Measurements from ENCODE around the gene LIN9.
"Not testable (repeated sequence)": the region's sequence is repeated elsewhere in the genome, so short reads cannot be mapped to it uniquely, and the experiment has no call there.

Gene LIN9

DNA sequence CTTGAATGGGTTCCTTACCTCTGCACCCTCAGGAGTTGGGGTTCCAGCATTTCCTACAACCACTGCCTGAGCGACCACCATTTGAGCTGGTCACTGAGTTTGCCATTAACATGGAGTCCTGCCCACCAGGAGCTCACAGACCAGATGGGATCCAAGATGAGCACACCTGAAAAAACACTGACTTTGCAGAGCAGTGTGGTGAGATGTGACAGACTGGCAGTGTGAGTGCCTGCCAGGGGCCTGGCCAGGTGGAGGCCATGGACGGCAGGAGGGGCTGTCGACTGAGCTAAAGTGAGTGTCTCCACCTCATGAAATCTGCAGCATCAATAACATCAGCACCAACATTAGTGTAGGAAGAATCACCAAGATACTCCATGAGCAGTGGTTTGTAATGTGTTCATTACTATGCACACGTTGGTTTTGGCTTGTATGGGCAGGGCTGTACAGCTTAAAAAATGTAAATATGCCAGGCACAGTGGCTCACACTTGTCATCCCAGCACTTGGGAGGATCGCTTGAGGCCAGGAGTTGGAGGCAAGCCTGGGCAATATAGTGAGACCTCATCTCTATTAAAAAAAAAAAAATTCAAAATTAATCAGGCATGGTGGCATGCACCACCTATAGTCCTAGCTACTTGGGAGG, 97.7 kb downstream of the LIN9 start:
- no peak for DNase-seq (ENCODE audit: low read depth)

DNA sequence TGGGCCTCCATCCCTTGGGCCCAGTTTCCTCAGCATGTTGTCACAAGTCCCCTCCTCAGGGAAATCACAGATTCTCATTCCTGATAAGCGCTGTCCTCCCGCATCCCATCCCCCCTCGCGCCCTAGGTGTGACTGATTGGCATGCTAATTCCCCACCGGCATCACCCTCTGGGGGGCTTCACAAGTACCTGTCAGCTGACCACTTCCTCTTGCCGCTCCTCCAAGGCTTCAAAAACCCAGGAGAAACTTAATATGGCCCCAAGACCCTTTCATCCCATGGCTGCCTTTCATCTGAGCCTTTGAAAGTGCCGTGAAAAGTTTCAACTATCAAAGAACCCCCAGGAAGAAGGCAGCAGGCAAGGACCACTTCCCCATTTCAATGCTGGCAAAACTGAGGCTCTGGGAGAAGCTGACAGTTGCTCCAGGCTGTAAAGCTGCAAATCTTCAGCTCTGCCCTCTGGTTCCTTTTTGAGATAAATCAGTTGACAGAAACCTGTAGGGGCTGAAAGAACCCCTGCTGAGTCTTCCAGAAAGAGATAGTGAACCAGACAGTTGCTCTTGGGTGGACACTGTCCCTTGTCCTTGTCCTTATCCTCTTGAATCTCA, 98.3 kb downstream of the LIN9 start:
- DNase-seq (ENCODE audit: low read depth) = no peak

- no peak for DNase-seq (ENCODE audit: low read depth)
These were observed 99.5 kb downstream of the LIN9 start for GRCh38 chr1:226209307-226210059.

DNA sequence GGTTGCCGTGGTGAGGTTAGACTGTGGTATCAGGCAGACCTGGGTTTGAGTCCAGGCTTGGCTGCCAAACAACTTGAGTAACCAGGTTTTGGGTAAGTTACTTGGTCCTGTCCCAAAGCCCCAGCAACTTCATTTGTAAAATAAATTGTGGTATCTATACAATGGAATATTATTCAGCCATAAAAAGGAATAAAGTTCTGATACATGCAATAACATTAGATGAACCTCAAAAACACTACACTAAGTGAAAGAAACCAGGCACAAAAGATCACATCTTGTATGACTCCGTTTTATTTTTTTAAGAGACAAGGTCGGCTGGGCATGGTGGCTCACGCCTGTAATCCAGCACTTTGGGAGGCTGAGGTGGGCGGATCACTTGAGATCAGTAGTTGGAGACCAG, 101.9 kb downstream of the LIN9 start:
- DNase-seq (ENCODE audit: low read depth) = no peak

DNA sequence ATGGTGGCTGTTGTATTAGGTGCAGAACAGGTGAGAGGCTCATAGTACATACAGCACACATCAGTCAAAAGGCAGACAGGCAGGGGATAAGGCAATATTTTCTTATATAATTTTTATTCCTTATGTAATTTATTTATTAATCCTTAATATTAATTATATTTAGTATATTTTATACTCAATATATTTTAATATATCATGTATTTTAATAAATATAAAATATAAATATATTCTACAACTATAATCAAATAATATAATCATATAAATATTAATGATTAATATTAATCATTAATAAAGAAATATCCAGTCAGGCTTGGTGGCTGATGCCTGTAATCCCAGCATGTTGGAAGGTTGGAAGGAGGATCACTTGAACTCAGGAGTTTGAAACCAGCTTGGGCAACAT, 104.8 kb downstream of the LIN9 start:
- DNase-seq (ENCODE audit: low read depth) = no peak

DNA sequence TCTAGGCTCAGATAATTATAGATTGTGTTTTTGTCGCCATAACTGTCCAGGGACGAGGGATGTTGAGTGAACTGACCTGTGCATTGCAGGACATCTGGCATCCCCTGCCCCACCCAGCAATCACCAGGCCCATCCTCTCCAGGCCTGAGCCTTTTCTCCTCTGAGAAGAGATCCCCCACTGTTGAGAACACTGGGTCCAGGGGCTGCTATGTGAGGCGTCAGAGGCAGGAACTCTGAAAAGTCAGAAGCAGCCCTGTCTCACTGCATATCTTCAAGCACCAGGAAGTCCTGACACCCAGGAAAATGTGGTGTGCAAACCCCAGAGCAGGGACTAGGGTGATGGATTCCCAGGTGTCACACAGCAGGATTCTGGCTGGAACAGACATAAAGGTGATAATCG, 105.3 kb downstream of the LIN9 start:
- no peak for DNase-seq (ENCODE audit: low read depth)

- no peak for DNase-seq (ENCODE audit: low read depth)
These were observed 105.7 kb downstream of the LIN9 start for GRCh38 chr1:226203240-226203639.

GRCh38 chr1:226202666-226203065, 106.3 kb downstream of the LIN9 start:
- not testable (repeated sequence) for DNase-seq (ENCODE audit: low read depth)

GRCh38 chr1:226202246-226202645, 106.7 kb downstream of the LIN9 start:
- DNase-seq (ENCODE audit: low read depth) = no peak

DNA sequence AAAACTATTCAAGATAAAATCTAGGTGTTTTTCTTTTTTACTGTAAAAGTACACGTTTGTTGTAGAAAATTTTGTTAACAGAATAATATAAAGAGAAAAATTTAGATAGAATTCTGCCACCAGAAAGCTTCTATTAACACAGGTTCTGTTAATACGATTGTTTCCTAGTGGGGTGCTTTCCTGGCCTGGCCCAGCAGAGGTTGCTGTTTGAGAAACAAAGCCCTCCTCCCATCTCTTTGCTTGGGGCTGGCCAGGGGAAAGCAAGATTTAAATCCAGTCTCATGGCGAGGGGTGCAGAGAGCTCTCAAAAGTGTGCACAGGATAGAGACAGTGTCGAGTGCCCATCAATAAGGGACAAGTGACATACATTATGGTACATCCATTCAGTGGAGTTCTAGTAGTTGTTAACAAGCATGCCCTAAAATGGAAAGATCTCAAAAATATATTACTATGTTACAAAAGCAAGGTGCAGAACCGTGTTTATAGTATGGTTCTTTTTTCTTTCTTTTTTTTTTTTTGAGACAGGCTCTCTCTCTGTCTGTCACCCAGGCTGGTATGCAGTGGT, 107.9 kb downstream of the LIN9 start:
- peak; percentile 19 for DNase-seq (ENCODE audit: low read depth)

- DNase-seq (ENCODE audit: low read depth) = no peak
These were observed 109.0 kb downstream of the LIN9 start for GRCh38 chr1:226199971-226200370.

DNA sequence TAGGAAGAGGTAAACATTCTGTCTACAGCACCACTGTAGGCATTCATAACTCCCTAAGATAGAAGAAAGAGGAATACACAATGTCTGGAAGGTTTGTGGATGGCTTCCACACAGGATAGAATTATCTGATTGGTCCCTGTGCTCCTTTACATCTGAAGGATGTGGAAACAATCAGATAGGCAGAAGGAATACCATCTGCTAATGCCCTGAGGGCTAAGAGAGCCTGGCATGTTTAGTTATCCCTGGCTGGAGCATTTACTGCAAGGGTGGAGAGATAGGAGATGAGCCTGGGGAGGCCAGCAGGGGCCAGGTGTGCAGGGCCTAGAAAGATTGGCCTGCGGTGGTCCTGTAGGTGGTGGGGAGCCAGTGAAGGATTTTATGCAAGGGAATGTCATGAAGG, 113.8 kb downstream of the LIN9 start:
- DNase-seq (ENCODE audit: low read depth) = no peak

GRCh38 chr1:226187380-226187779, 121.6 kb downstream of the LIN9 start:
- no peak for DNase-seq (ENCODE audit: low read depth)

DNA sequence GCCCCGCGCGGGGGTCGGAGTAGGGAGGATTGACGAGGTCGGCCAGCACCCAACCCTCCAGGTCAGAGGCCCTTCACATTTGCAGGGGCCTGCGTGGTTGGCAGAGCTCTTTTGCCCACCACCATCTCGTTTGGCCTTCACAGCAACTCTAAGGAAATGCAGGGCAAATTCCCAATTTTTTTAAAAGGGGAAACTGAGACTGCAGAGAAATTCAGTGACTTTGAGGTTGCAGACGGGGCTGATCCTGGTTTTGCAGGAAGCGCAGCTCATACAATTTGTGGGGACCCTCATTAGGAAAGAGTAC, 122.0 kb downstream of the LIN9 start:
- no peak for DNase-seq (ENCODE audit: low read depth)

DNA sequence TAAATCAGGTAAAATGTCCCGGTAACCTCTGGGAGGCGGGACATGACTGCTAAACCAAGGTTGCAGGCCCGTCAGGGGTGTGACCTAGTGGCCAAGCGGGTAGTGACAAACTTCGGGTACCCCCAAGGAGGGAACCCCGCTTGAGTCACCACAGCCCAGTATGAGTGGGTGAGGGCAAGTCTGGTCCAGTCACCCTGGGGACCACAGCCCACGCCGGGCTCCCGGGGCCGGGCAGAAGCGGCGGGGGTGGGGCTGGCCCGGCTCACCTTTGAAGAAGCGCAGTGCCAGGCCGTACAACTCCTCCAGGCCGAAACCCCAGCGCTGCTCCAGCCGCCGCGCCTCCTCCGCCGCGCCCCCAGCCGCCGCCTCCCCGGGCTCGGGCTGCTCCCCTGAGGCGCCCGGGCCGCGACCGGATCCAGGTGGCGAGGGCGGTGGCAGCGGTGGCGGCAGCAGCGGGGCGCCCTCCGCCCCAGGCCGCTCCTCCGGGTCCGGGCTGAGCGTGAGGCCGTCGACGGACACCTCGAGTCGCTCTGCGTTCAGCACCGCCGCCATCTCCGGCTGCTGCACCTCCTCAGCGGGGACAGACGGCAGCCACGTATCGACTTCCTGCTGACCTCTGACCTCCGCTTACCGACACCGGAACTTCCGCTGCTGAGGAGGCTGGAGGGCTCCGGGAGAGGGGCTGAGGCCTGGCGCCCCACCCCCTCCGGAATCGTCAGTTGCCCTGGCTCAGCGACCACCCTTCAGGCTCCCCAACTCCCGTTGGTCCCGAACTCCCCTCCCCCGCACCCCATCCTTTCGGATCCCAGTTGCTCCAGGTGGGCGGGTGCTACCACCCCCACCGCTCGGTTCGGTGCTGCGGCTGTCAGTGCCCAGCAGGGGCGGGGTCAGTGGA, 122.6 kb downstream of the LIN9 start, which contains the start of gene ACBD3:
Gene ACBD3 (minus strand): TSS at position 618 of the 895 bp plus-strand sequence. CDS start 66 bp downstream, at position 552.
- DNase-seq (ENCODE audit: low read depth) = peak; percentile 81

DNA sequence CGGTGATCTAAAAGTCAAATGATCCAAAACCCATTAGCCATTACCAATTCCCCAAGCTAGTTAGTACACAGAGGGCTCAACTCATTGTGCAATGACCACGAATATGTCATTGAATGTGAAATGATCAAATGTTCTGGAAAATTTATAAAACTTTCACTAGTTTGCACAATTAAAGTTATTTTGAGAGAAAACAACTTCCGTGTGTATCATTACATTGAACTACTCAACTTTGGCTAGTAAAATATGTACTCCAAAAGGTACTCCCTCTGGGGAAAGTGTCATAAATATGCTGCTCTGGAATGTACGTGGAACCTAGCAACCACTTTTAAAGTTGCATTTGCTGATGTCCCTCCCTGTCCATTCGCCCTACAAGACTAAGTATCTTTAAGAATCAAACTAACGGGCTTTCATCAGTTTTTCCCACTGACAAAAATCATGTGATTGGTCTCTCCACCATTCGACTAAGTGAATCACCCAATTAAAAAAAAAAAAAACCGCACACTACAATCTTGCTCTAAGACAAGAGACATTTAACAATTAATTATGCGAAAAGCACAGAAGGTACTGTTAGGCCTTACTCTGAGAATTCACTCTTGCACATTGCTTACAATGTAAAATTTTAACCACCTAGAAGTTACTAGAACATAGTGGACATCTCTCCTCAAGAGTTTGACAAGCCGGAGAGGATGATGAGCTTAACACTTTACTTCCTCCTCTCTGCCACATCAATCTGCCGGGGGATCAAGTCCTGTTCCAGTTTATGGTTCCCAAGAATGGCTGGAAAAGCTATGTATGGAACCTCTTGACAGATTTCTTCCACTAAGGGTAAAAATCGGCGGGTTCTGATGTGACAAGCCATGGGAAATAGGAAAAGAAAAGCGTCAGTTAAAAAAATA, 123.6 kb downstream of the LIN9 start:
- DNase-seq (ENCODE audit: low read depth) = peak; percentile 48

- peak; percentile 86 for DNase-seq (ENCODE audit: low read depth)
These were observed 126.8 kb downstream of the LIN9 start for GRCh38 chr1:226181996-226182714.

All from amniotic epithelial cell (primary cell).